Hematopoietic multipotent progenitor cell treated with erythropoietin and hydrocortisone succinate and interleukin-3 and kit ligand, for 4 days (in vitro differentiated cells): ENCODE measurements around the gene SMIM28.
"Not testable (repeated sequence)": the region's sequence is repeated elsewhere in the genome, so short reads cannot be mapped to it uniquely, and the experiment has no call there.

Source experiments
- DNase-seq: peaks from one replicate; pipeline ENCODE4 v3.0.0-alpha.2; 2015

The SMIM28 gene

DNA sequence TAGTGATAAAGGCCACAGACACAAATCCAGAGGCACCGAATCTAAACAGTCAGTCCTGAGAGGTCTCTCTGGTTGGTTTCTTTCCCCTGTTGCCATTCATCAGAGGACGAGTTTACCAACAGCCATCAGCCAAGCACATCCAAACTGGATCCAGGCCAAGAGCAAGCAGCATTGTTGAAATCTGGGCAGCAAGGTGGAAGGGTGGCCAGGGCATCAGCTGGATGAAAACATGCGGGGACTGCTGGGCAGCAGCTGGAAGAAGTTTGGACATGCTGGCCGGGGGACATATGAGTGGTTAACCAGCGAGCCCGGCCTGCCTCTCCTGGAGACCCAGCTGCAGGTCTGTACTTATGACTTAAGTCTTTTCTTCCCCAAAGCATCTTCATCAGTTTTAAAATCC, at the start of gene SMIM28:
TSS of gene SMIM28 (plus strand) at position 62 of the 400 bp plus-strand sequence. CDS start at position 230, 168 bp downstream.
- no peak for DNase-seq

DNA sequence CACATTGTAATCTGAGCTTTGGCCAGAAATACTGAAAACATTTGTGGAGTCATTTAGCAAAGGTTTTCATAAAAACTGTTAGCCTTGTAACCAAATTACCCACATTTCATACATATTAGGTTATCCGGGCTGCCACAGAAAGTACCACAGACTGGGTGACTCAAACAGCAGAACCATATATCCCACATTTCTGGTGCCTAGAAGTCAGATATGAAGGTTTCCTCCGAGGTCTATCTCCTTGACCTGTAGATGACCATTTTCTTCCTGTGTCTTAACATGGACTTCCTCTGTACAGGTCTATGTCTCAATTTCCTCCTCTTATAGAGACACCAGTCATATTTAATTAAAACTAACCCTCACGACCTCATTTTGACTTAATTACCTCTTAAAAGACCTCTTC, 49.5 kb upstream of the SMIM28 start:
- no peak for DNase-seq

DNA sequence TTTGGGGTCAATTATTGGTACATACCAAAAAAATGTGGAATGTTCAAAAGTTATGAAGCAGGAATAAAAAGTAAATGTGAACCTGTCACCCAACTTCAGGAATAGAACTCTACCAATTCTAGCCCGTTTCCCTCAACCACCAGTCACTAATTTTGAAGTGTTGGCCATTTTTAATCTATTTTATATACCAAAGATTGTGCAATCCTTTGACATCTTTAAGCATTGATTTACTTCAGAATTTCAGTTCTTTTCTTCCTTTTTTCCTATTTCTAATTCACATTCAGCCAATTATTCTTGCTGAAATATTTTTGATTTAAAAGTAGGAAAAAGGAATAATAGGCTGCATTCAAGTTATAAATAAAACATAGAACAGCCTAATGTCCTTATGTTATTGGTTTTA, 46.9 kb upstream of the SMIM28 start:
- DNase-seq = no peak

DNA sequence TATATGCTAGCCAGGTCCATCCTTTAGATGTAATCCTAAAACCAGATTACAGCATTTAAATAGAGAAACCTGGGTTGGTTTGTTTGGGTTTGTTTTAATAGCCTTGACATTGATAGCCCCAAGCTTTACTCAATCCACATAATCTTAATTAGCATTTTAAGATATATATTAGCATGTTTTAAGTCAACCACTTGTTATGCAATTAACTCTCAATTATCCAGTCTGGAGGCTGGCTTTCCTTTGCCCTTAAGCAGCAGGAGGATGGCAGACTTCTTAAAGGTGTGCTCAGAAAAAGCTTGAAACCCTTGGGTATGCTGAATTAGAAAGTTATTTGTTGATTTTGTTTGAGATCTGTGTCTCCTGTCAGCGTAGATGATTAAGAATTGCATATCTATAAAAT, 46.3 kb upstream of the SMIM28 start:
- no peak for DNase-seq

DNA sequence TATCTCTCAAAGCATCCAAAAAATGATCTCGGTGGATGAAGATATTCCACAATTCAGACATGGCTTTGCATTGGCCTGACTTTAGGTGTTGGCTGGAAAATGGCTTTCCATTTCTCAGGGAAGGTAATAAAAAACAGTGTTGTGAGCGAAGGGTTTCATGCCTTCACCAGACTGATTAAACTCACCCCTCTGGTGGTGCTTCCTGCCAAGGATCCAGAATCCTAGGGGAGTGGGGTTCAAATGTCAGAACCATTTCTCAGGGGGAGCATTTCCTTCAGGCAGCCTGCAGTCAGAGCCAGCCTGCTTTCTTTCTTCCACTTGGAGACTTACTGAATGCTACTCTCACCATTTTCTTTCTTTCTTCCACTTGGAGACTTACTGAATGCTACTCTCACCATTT, 45.7 kb upstream of the SMIM28 start:
- DNase-seq = no peak

DNA sequence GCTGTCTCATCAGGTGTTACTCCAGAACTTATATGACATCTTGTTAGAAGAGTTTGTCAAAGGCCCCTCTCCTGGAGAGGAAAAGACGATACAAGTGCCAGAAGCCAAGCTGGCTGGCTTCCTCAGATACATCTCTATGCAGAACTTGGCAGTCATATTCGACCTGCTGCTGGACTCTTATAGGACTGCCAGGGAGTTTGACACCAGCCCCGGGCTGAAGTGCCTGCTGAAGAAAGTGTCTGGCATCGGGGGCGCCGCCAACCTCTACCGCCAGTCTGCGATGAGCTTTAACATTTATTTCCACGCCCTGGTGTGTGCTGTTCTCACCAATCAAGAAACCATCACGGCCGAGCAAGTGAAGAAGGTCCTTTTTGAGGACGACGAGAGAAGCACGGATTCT, 43.7 kb upstream of the SMIM28 start:
- no peak for DNase-seq

DNA sequence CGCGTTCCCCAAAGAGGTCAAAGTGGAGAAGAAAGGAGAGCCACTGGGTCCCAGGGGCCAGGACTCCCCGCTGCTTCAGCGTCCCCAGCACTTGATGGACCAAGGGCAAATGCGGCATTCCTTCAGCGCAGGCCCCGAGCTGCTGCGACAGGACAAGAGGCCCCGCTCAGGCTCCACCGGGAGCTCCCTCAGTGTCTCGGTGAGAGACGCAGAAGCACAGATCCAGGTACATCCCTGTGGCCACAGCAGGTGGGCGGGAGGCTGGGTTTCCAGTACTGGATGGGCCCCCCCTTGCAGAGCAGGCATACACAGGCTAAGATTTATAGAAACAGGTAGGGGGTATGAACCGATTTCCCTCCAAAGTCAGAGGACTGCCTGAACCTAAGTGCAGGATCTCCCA, 42.7 kb upstream of the SMIM28 start:
- DNase-seq = no peak

DNA sequence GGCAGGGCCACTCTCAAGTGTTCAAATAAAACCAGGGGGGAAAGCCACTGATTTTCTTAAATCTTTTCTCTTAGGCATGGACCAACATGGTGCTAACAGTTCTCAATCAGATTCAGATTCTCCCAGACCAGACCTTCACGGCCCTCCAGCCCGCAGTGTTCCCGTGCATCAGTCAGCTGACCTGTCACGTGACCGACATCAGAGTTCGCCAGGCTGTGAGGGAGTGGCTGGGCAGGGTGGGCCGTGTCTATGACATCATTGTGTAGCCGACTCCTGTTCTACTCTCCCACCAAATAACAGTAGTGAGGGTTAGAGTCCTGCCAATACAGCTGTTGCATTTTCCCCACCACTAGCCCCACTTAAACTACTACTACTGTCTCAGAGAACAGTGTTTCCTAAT, 41.5 kb upstream of the SMIM28 start:
- DNase-seq = no peak

DNA sequence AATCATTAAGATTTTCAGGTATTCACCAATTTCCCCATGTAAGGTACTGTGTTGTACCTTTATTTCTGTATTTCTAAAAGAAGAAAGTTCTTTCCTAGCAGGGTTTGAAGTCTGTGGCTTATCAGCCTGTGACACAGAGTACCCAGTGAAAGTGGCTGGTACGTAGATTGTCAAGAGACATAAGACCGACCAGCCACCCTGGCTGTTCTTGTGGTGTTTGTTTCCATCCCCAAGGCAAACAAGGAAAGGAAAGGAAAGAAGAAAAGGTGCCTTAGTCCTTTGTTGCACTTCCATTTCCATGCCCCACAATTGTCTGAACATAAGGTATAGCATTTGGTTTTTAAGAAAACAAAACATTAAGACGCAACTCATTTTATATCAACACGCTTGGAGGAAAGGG, 40.6 kb upstream of the SMIM28 start:
- no peak for DNase-seq

DNA sequence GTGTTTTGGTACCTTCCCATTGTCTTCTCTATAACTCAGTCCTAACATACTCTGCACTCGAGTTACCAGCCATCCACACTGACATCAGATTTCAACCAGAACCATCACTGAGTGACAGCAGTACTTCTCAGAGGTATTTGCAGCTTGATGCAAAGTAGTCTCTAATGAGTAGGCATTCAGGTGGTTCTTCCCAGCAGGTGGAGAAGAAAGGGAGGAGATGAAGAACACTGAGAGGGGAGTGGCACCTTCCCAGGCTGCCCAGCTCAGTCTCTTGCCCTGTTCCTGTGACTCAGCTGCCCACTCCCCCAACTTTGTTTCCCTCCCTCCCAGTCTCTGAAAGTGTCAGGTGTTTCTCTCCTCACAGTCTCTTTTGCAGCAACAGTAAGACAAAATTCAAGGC, 38.7 kb upstream of the SMIM28 start:
- no peak for DNase-seq

DNA sequence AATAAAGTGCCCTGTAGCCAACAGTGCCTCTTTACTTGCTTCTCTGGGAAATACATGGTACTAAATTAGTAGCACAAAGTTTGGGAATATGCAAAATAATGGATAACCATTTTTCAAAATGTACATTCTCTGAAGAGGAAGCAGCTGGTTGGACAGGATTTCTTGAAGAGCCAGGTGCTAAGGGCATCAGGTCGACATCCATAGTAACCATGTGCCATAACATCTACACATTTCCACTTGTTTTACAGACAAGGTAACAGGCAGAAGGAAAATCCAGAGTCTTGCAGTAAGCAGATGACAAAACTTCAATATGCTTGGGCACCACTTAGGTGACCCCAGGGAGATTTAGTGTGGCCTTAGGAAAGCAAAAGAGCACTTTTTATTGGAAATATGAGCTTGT, 36.5 kb upstream of the SMIM28 start:
- no peak for DNase-seq

DNA sequence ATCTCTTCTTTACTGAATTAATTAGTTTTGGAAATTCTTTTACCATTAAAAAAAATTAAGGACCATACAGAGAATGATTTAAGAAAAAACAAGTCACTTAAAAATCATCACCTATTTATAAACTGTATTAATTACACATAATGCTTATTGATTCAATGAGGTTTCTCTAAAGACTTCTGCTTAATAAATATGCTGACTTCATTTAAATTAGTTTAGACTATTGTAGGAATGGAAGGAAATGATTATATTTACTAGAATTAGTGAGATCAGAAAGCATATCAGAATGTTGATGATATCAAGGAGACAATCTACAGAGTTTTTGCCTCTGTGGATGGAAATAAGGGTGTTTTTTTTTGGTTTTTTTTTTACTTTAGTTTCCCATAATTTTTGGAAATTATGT, 34.6 kb upstream of the SMIM28 start:
- no peak for DNase-seq

DNA sequence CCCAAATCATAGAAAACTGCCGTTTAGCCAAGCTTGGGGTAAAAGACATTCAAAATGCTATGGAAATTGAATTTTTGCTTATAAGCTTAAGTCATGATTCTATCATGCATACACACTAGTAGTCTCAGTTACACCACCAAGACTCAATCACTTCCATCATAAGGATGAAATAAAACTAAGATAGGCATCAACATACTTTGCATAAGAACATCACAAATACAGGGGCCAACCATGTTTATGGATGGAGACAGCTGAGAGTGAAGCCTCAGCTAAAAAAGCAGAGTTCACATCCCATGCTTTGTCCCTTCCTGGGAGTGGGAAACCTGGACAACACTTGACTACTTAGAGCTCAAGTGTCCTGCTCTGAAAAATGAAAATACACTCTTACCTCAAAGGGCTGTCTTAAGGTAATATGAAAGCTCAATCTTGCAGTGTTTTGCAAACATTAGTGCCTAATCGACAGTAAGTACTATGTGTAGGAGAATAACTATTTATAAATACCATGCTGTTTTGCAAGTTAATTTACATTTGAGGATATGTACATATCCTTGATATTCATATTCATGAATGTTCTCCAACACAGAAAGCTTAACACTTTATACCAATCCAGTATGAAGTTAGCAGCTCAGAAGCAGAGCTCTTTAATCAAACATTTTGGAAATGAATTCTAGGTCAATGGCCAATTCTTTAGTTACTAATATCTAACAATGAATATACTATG, 32.0 kb upstream of the SMIM28 start:
- DNase-seq = no peak

DNA sequence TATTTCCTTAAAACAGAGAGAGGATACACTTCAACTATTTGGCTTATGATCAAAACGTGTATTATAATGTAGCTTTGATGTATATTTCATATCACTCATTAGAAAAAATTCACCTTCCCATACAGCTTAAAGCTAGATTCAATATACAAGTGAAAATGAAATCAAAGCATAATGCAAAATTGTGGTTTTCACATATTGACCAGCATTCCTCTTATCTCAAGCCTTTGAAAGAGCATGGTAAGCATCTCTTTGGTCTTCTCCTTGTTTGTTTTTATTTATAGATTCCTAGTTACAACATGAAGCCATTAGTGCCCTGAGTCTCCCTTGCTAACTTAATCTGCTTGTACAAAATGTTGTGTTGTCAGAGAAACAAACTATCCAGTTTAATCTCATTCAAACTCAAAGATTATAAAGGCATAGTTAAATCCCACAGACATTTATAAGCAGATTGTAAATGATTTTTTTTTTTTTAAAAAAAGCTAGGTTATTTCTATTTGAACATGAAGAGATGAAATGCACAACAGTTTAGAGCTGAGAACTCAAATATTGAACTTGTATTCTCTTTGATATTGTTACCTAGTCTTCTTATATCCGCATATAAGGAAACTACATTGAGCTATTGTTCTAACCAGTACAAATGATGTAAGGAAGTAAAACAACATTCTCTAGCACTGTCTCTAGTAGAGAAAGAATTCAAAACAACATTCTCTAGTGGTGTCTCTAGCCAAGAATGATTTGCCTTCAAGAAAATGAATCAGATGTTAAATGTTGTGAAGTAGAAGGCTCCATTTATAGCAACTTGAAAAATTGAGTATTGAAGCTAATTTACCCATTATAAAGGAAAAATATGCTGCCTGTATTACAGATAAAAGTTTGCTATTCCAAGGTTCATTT, 31.2 kb upstream of the SMIM28 start:
- no peak for DNase-seq

DNA sequence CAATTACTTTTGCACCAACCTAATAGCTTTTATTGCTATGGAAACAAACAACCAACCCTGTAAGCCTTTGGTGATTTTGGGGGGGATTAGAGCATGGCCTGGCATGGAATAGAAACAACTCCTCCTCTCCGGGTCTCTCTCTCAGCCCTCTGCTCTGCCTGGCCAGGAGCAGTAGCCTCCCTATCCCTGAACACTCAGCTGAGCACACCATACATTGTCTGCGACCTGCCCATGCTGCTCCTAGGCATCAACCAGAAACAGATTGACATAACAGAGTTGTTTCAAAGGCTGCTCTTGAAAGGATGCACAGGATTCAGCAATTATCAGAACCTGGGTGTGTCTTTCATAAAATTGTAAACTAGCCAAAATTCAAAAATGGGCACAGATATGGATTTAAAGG, 29.8 kb upstream of the SMIM28 start:
- DNase-seq = no peak

DNA sequence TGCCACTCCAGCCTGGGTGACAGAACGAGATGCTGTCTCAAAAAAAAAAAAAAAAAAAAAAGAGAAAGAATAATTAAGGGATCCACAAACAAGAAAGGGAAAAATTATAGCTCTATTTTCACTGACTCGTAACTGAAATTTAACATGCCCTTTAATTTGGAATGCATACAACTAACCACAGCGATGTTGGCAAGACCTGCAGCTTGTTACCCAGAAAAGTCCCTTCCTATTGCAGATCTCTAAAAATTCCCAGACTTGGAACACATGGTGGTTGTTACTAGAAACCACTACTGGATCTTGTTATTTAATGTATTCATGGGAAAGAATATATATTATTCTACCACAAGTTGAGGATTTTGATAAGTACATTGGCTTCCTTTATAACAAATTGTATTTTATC, 27.8 kb upstream of the SMIM28 start:
- no peak for DNase-seq

DNA sequence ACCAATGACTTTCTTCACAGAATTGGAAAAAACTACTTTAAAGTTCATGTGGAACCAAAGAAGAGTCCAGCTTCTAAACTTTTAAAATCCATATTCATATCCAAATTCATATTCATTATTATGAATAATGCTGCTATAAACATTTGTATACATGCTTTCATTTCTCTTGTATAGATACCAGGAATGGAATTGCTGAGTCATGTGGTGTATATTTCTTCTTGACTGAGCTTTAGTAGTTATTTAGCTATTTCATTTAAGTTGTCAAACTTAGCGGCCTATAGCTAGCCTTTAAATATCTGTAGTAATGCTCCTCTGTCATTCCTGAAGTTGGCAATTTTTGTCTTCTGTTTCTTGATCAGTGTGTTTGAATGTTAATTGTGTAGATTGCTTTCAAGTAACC, 19.8 kb upstream of the SMIM28 start:
- DNase-seq = peak; percentile 6

DNA sequence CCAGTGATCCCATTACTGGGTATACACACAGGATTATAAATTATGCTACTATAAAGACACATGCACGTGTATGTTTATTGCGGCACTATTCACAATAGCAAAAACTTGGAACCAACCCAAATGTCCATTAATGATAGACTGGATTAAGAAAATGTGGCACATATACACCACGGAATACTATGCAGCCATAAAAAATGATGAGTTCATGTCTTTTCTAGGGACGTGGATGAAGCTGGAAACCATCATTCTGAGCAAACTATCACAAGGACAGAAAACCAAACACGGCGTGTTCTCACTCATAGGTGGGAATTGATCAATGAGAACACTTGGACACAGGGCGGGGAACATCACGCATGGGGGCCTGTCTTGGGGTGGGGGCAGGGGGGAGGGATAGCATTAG, 9.0 kb upstream of the SMIM28 start:
- DNase-seq = not testable (repeated sequence)

DNA sequence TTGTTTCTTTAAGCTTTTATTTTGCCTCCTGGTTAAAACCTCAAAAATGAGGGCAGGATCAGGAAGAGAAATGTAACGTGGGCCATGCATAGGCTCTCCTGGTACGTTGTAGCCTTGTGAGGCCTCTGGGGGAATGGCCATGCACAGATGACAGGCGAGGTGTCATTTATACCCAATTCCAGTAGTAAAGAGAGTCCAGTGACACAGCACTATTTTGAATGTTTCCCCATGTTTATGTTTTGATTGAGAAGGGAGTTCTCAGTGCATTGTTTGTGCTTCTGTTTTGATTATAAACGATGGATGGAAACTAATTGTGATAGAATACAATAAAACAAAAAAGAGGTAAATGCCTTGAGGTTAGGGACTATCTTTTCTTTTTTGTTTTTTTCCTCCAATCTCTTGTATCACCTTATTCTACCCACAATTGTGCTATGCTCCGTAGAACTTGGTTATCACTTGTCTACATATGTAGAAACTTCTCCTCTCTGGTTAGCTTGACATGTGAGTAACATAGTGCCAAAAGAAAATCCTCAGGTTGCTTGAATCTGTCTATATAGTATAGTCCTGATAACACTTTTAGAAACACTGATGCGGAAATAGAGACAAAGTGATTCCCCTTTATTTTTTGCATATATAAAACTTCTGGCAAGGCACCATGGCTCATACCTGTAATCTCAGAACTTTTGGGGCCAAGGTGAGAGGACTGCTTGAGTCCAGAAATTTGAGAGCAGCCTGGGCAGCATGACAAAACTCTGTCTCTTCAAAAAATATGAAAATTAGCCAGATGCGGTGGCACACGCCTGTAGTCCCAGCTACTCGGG, 6.9 kb upstream of the SMIM28 start:
- no peak for DNase-seq

DNA sequence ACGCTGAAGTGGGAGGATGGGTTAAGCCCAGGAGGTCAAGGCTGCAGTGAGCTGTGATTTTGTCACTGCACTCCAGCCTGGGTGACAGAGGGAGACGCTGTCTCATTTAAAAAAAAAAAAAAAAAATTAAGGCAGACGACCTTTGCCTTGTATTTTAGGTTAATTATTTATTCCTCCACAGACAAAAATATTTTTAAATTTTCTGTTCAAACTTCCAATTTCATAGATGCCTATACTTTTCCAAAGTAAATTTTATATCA, 6.3 kb upstream of the SMIM28 start:
- no peak for DNase-seq

DNA sequence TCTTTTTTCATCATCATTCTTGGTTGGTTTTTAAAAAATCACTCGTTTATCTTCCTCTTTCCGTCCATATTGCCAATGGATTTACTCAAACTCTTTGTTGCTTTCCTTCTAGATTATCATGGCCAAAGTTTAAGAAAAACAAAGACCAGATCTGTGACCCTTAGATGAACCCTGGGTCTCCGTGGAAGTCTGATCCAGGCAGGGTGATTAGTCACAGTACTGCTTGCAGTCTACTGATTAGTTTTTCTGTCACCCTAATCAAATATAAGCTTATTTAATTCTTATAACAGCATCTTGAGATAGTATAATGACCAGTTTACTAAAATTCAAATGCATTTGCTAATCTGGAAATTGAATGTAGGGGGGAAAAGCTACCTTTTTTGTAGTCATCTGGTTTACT, 6.0 kb upstream of the SMIM28 start:
- peak; percentile 11 for DNase-seq

DNA sequence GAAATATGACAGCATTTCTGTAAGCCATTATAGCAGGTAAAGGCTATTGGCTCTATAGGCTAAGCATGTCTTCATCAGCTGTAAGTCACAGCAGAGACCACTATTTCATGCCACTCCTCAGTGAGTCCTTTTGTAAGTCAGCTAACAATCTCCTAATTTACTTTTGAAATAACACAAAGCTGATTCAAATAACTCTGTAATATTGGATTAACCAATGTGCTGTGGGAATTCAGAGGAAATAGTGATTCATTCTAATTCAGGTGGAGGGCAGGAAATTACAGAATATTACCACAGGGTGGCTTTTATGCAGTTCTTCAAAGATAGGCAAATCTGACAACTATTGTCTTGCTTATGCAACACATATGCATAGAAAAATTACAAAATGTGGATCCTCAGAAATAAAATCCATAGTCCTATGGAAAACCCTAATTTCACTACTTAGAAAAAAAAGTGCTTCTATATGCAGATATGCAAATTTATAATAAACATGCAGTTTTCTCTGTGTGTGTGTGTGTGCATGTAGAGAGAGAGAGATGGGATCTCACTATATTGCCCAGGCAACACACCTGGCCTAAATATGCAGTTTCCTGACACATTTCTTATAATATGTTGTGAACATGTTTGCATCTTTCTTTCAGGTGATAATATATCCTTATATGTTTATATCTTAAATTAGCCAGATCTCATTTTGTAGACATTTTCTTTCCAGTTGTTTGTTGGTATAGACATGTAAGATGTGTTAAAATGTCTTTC, 4.8 kb upstream of the SMIM28 start:
- peak; percentile 45 for DNase-seq

DNA sequence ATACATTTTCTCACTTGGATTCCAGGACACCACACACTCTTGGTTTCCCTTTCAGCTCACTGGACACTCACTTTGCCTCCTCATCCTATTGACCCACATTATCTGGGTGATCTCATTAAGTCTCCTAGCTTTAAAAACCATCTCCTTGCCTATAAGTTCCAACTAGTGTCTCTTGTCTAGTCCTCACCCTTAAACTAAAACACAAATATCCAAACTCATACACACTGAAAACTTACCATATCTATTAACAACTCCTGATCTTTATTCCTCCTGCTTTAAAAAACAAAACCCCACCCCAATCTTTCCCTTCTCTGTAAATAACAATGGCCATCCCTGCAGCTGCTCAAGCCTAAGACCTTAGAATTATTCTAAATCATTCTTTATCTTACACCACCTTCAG, 3.5 kb upstream of the SMIM28 start:
- DNase-seq = no peak
